ENCODE measurements around the gene UNC5B.

Gene UNC5B

DNA sequence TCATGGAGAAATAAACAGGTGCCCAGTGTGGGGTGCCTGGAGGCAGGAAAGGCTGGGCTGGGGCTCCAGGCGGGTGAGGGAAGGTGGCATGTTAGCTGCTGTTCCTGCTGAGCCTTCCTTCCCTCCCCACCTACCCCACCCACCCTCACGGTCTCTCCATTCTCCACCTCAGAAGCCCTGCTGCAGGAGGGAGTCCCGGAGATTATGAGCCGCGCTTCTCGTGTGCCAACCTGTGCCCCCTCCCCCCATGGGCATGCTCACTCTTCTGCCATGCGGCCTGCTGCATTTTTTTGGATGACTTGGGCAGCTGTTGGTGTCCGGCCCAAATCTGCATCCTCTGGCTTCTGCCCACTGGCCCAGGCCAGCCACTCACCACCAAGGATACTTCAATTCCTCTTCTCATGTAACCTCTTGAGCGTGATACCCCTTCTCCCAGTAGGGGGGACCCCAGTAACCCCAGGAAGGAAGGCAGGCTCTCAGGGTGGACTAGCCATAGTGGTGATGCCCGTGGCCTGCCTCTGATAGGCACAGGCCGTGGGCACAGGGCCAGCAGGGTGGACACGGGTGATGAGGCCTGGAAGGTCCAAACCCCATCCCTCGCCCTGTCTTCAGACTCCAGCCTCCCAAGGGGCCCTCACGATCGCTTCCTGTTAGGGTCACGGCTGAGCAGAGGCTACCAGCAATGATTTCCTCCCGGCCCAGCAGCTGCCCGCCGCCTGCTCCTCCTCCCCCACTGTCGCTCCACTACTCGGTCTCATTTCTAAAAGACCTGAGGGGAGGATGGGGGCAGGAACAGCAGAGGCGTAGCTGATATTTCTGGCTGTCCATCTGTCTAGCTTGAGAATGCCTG is 27.8 kb downstream of the UNC5B start:
- DNase-seq, result no peak

DNA sequence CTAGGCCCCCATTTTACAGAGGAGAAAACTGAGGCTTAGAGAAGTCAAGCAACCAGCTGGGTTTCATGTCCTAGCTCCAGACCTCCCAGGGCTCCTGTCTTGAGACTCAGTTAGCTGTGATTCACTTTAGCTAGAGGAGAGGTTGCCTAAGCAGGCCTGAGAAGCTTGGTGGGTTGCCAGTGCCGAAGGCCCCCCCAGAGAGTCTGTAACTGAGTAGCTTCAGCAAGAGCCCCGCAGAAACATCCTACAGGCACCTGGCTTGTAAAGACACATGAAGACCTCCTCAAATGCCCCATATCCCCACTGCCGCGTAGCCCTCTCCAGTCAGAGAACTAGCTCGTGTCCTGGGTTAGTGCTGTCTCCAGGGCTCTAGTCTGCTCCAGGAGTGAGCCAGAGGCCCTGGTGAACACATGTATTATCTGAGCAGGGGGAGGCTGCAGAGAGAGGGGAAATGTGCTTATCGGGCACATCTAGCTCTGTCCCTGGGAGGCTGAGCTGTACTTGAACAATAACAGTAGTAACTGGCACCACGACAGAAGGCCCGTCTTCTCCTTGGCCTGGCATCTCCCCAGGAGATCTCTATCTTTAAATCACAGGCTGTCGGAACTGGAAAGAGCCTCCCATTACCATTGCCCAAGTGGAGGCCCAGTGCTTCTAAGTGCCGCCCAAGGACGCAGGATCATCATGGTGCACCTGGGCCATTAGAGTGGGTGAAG is 28.9 kb downstream of the UNC5B start:
- no peak for DNase-seq

DNA sequence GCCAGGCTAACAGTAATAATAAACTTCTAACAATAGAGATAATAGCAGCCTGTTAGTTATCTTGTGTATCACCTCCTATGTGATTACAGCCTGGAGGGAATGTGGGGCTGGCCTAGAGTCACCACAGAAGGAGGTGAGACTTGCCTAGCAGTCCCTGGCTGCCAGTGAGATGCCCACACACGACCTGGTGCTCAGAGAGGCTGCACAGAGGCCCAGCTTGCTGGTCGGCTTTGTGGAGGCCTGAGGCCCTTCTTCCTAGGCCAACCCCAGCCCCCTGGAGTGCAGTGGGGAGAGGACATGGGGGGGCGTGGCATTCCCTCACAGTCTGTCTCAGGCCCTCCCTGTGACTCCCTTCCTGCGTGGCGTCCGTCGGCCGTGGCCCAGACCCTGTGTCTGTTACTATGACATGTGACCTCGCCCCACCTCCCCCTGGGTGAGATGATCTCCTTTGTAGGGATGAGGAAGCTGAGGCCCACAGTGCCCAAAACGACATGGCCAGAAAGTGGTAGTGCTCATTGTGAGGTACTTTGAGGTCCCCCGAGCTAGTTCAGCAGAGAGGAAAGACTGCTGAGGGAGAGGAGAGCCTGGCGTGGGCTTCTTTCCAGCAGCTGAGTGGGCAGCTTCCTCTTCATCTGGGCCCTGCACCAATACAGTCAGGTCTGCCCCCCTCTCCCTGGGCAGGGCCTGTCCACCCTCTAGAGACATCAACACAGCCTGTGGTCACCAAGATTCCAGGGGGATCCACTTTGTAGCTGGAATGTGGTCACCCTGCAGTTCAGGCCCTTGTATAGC is 29.7 kb downstream of the UNC5B start:
- DNase-seq, result no peak

DNA sequence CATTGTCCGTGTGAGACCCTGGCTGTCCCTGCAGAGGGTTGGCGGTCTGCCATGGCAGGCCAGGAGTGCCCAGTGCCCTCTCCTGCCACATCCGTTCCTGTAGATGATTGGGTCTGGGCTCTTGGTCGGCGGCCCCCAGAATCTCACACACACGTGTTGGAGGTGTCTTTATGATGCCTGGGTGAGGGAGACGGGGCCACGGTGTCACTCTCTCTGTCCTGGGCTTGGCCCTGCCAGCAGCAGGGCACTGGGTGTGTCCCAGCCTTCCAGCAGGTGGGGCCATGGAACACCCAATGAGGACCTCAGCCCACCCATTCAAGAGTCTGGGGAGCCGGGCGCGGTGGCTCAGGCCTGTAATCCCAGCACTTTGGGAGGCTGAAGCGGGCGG is 30.2 kb downstream of the UNC5B start:
- no peak for DNase-seq

DNA sequence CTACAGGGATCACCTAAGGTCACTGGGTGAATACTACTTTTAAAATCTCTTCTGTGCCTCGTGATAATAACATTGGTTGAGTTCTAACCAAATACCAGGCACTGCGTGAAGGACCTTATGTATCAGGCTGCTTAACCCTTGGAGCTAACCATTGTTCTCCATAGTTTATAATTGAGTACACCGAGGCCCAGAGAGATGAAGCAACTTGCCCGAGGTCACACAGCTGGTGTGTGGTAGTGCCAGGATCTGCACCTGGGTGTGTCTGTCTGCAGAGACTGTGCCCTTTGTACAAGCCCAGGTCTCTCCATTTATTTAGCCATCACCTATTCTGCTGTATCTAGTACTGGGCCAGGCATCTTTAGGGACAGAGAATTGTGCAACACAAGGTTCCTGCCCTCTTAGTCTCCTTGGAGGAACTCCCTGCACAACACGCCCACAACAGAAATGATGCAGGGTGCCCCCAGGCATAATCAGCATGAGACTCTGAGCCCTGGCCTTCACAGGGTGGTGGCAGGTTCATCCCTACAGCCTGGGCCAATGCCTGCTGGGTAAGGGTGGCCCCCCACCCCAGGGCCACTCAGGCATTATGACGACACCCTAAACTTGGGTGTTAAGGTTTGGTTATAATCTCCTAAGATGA is 31.5 kb downstream of the UNC5B start:
- DNase-seq, result no peak

DNA sequence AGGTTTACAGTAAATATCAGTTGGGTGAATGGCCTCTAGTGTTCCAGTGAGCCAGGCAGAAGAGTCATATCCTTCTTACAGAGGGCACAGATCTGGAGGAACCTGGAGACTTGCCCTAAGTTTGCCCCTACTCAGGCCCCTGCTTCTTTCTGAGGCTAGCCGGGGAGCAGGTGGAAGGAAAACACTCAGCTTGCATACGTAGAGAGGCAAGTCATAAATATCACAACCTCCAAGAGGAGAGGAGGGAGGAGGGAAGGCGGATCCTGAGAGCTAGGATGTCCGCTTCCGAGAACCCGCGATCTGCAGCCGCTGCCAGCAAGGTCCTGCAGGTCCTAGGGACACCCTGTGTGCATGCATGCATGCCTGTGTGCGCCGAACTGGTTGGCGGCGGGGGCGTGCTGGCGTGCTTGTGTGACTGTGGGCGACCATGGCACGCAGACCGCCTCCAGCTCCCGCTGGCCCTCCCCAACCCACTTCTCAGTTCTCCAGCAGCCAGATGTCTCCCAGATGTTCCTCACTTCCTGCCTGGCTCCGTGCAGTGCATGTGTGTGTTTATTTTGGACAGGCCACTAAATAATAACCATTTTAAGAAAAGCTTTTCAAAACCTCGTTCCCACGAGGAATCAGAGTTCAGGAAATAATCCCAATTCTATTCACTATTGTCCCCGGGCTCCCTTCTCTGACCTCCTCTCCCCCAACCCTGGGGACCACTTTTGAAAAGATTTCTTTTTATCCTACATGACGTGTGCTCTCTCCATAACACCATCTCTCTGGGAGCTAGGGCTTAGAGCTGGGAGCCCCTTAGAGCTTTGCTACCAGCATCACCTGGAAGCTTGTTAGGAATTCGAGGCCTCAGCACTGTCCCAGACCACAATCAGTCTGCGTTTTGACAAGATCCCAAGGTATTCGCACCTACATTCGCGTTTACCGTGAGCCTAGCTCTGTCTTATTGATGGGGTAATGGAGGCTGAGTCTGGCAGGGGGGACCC is 32.4 kb downstream of the UNC5B start:
- no peak for DNase-seq

DNA sequence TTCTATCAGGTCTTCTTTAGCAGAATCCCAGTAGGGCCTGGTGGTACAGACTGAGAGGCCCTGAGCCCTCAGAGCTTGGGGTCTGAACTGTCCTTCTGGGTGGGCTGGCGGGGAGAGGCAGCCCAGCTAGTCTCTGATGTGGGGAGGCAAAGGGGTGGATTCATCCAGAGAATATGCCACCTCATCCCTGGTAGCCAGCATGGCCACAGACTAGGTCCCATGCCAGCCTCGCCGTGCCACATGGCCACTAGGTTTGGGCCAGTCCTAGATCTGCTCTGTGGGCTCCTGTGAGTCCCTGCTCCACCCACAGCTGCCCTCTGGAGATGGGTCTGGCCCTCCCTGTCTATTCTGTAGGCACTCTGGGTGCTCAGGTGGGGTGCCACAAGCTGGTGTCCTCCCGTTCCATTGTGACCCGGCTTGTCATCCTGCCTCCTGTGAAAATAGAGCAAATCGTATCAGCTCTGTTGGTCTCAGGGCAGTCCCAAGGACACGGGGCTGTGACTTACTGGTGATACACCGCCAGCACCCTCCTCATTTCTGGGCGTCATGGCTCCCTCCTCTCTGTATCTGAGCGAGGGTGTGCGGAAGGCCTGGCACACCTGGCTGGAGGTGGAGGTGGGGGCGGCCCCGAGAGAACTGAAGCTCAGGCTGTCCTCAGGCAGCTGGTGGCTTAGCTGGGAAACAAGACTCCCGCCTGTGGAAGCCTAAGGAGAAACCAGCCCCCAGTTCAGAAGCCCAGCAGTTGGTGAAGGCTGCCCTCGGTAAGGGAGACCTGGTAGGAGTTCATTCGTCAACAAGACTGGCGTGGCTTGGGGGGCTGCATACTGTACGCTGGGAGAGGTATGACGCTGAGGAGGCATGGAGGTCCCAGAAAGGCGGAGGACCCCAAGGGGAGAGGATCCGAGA is 33.3 kb downstream of the UNC5B start:
- no peak for DNase-seq

DNA sequence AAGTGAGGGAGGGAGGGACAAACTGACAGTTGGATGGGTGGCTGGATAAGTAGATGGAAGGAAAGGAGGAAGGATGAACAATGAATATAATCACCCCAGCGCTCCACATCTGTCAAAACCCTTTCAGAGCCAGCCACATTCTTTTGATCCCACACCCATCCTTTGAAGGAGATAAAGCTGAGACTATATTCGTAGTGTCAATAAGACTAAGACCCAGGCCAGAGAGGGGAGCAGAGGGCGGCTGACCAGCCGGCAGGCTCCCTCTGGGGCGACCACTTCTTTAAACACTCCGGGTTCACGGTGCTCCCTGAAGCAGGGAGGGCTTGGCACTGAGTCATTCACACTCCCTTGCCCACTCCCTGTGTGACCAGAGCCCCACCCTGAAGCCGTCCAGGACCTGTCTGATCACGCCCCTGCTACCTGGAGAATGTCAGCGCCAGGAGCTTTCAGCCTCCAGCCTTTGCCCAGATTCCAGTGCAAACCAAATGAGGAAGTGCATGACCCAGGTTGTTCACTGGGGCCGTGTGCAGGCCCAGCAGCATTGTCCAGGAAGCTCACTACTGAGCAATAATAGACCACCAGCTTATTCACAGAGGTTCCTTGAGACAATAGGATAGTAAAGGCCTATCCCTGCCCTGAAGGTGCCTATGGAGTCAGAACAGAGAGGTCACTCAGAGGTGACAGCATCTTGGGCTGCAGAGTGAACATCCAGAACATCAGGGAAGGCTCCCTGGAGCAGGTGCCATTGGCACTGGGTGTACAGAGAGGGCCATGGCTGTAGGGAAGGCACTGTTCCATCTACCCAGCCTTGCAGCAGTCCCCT is 34.4 kb downstream of the UNC5B start:
- no peak for DNase-seq

DNA sequence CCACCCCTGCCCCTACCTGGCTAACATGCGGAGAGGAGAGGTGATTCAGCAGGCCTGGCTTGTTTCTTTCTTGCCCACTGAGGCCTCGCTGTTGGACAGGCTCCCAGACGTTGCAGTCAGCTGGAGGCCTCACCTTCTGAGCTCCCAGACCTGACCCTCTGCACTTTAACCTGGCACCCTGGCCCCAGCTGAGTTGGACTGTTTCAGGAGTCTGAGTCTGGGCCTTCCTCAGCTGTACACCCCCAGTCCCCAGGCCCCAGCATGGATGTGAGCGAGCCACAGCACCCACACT is 35.0 kb downstream of the UNC5B start:
- no peak for DNase-seq

DNA sequence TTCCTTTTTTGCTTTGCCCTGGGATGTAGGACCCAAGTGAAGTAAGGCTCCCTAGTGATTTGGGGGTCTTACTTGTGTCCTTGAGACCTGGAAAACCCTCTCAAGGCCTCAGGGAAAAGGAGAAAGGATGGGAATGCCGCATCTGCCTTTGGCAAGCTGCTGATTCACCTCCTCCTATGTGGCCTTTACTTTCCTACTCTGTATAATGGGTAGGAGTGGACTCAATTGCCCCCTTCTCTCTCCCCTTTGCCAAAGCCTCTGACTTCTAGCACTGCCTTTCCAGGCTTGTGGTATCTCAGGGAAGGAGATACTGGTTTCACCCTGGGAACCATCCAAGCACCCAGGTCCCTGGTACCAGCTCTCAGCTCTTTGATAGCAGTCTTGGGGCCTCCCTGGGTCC is 35.4 kb downstream of the UNC5B start:
- DNase-seq, result no peak

DNA sequence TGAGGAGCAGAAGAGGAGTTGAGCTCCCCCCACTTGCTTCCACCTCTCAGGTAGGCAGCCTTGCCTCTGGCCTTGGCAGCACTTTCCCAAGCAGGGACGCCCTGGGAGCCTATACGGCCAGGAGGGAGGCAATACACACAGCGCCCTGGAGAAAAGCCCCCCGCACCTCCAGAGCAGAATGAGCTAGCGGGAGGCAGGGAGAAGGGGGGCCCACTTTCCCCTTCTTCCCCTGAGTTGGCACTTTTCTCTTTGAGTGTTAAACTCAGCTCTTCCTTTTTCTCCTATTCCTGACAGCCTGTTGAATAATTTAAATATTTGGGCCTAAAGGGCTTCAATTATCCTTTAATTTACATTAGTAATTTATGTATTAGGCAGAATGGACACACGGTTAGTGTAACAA is 35.8 kb downstream of the UNC5B start:
- DNase-seq, result no peak

DNA sequence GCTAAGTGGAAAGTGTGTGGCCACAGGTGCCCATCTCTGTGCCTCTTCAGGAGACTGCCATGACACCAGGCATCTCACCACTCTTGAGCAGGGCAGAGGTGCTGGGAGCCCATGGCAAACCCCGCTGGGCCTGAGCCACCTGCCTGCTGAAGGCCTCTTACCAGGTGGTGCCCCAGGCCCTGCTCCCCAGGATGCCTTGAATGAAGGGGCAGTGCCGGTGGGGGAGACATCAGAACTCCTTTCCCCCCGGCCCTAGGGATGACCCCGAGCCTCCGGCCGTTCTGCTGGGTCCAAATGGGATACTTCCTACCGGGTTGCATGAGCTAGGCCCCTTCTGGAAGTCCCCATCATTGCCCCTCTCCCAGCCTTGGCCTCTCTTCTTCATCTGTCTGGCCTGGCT is 37.6 kb downstream of the UNC5B start:
- no peak for DNase-seq

DNA sequence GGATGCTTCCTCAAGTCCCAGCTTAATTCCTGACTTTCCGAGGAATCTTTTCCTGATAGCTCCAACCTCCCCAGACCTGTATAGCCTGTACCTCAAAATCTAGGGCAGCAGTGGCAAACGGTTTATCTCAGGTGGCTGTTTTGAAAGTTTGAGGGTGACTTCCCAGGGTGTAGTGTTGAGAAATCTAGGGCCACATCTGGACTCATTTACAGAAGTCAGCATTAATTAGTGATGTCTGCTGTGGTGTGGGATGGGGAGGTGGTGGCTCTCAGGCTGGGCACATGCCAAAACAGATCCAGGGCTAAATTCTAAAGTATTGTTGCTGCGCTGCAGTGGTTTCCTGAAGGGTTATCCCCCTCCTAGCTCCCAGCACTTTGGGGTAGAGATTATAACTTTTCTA is 38.0 kb downstream of the UNC5B start:
- DNase-seq, result no peak

DNA sequence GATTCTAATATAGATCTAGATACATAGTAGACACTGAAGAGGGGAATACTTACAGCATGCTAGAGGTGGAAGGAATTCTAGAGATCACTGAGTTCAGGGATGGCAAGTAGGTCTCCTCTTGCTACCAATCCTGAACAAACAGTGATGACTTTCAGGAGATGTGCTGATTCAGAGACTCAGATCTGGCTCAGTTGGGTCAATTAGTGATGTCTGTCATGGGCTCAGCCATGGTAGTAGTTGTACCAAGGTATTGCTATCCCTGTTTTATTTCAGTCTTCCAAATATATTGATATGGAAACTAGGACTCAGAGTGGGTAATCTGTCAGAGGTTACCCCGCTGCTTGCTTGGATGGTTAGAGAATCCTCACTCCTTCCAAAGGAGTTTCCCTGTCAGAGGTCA is 38.5 kb downstream of the UNC5B start:
- no peak for DNase-seq

DNA sequence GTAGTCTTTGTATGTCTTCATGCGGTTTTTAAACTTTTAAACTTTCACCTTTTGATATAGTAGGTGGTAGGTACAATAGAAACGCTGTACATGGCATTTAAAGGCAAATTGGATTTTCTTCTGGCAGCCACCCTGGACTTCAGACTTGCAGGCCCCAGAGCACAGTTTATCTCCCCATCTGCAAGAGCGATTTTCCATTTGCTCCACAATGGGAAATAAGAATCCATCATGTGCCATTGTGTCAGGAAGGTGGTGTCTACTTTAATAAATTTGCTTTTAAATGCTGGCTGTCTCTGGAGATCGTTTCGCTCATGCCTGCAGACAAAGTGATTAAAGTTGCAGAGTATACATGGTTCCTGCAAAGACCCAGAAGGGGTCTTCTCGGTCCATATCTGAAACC is 38.9 kb downstream of the UNC5B start:
- no peak for DNase-seq

DNA sequence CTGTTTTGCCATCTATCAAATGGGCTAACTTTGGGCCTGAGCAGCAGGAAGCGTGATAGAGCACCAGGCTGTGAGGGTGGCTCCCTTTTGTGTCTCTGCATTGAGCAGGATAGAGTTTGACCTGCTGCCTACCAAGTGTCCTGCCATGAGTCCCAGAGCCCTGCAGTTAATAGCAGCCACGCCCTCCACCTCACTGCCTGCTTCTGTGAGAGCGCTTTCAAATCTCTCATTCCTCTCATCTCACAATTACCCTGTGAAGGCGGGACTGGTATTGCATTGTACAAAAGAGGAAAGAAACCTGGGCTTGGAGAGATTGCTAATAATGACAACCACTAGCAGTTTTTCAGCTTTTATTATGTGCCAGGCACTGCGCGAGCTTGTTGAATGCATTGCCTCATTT is 39.9 kb downstream of the UNC5B start:
- DNase-seq, result no peak

DNA sequence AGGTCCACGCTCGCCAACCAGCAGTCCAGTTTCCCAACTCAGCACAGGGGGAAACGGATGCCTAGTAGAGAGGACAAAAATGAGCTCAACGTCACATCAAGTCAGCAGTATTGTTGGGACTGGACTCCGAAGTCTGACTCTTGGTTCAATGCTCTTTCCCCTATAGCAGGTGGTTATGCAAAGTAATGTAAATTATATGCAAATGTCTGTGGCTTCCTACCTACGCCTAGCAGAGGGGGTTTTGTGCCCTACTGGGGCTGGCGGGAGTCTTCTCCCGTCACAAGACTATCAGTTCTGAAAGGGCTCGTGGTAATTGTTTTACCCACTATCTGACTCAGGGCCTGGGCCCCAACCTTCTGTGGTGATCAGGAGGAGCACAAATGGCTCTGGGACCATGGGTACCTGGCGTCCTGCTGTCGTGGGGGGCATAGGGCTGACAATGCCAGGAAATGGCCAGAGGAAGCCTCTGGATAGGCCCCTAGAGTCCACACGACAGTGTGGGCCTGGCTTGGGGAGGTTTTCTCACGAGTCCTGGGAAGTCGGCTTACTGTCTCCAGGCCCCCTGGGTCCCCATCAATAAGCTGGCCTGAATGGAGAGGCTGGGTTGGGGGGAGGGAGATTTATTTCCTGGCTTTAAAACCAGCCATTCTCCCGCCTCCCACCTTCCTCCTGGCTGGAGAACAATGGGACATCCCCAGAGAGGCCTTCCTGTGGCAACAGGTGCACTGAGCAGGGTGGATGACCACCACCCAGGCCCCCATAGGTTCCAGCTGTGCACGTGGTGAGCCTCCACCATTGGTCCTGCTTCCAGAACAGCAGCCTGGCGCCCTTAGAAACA is 41.8 kb downstream of the UNC5B start:
- DNase-seq, result no peak

DNA sequence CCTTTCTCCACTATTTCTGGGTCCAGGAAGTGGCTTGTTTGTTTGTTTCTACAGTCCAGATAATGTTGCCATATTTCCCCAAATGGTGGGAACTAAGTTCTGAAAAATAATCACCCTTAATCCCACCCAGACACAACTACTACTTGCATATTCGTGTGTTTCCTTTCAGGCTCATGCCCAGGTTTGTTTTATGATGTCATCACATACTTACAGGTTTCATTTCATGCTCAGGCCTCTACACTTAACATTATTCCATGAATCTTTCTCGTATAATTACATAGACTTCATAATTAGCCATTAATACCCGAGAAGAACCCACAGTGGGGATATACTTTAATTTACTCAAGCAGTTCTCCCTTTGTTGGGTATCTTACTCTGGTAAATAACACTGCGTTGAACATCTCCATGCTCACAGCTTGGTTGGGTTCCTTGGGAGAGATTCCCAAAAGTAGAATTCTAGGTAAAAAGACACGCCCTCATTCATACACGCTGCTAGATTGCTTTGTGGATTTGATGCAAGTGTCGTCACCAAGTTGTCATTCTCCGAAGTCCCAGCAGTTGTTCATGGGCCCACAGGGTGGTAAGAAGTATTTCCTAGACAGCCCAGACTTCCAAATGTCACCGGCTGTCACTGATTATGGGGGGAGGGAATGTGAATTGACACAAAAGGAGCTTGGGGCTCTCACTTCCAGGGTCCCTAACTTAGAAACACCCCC is 42.6 kb downstream of the UNC5B start:
- no peak for DNase-seq

DNA sequence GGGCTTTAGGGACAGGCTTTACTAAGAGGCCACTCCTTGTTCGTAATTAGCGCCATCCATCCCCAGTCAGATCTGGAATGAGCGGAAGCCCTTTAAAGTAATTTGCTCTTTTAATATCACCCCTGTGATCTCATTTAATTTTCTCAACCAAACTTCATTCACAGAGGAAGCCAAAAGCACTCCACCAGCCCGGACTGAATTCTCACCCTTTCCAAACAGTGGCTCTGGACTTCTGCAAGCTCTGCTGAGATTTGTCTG is 43.1 kb downstream of the UNC5B start:
- DNase-seq, result no peak
